IMR-90 (cell line): ENCODE data around the gene WDR62. TPM values are rescaled to one million over a fixed set of nuclear protein-coding genes. Genes with fewer than 3 reads are reported as not detected.

Experiments used
- ATAC-seq: fragments of 200-7000 bp; cut with Tn5 transposase; 2 replicates; pipeline ENCODE4 v1.9.1; 2020; ENCODE audit warnings: low read depth, mild to moderate bottlenecking, moderate library complexity
- BruUV-seq: library from RNA; stranded (reverse); fragments of 400-500 nt; replicated peaks from 2 replicates; lab custom pipeline; 2021; lab: Mats Ljungman, UMichigan
- CTCF ChIA-PET: fragments of 300-600 bp; formaldehyde crosslinking; extraction: SDS; loops from one replicate; lab custom pipeline; 2021; ENCODE audit warnings: antibody characterized with exemption; lab: Yijun Ruan, JAX
- POLR2A ChIA-PET: fragments of 300-600 bp; sonication (Branson Sonifier 250); formaldehyde crosslinking; loops from one replicate; lab custom pipeline; 2022; ENCODE audit warnings: antibody characterized with exemption; ENCODE audit not compliant: unreplicated experiment; lab: Charles Lee
- DNase-seq: peaks from one replicate; pipeline ENCODE4 v3.0.0; 2013
- H2AFZ ChIP-seq: replicated peaks from 2 replicates; pipeline ENCODE3; 2013; ENCODE audit warnings: low read length, mild to moderate bottlenecking; ENCODE audit not compliant: poor library complexity
- H2AK5ac ChIP-seq: 2 replicates; pipeline ENCODE4 v1.6.1; 2013; ENCODE audit warnings: low read depth, low read length, inconsistent platforms
- H2AK9ac ChIP-seq: replicated peaks from 2 replicates; pipeline ENCODE3; 2013; ENCODE audit warnings: mild to moderate bottlenecking, low read depth, low read length, moderate library complexity; ENCODE audit not compliant: poor library complexity
- H2BK120ac ChIP-seq: 2 replicates; pipeline ENCODE4 v1.6.1; 2013; ENCODE audit warnings: low read depth, low read length, inconsistent platforms
- H2BK15ac ChIP-seq: 3 replicates; pipeline ENCODE4 v1.6.1; 2013; ENCODE audit warnings: low read depth, low read length, inconsistent platforms
- H2BK20ac ChIP-seq: 2 replicates; pipeline ENCODE4 v1.6.1; 2013; ENCODE audit warnings: low read depth, mild to moderate bottlenecking, inconsistent platforms, low read length, moderate library complexity
- H2BK5ac ChIP-seq: 2 replicates; pipeline ENCODE4 v1.6.1; 2013; ENCODE audit warnings: mild to moderate bottlenecking, low read depth, low read length, inconsistent platforms; ENCODE audit not compliant: poor library complexity, severe bottlenecking
- H3K14ac ChIP-seq: replicated peaks from 2 replicates; pipeline ENCODE4 v1.6.1; 2013; ENCODE audit warnings: low read depth, low read length, inconsistent platforms
- H3K18ac ChIP-seq: 2 replicates; pipeline ENCODE4 v1.6.1; 2013; ENCODE audit warnings: low read depth, low read length, control low read depth
- H3K23ac ChIP-seq: 2 replicates; pipeline ENCODE4 v1.6.1; 2013; ENCODE audit warnings: low read depth, low read length, inconsistent platforms
- H3K27ac ChIP-seq: 2 replicates; pipeline ENCODE4 v1.5.1; 2013; ENCODE audit warnings: mild to moderate bottlenecking, control low read depth, low read length; ENCODE audit not compliant: insufficient read depth
- H3K27me3 ChIP-seq: 2 replicates; pipeline ENCODE4 v1.6.1; 2013; ENCODE audit warnings: low read length; ENCODE audit not compliant: control insufficient read depth, insufficient read depth
- H3K36me3 ChIP-seq: 2 replicates; pipeline ENCODE4 v1.6.1; 2013; ENCODE audit warnings: low read length, mixed read lengths; ENCODE audit not compliant: control insufficient read depth, insufficient read depth
- H3K4ac ChIP-seq: 2 replicates; pipeline ENCODE4 v1.6.1; 2013; ENCODE audit warnings: low read depth, low read length, inconsistent platforms
- H3K4me1 ChIP-seq: 2 replicates; pipeline ENCODE4 v1.6.1; 2013; ENCODE audit warnings: low read length, mixed read lengths; ENCODE audit not compliant: control insufficient read depth, insufficient read depth
- H3K4me2 ChIP-seq: 2 replicates; pipeline ENCODE4 v1.6.1; 2013; ENCODE audit warnings: low read depth, mild to moderate bottlenecking, control low read depth, low read length, moderate library complexity
- H3K4me3 ChIP-seq: 2 replicates; pipeline ENCODE4 v1.5.1; 2013; ENCODE audit warnings: low read depth, mild to moderate bottlenecking, control low read depth, low read length, moderate library complexity; ENCODE audit not compliant: insufficient read depth
- H3K56ac ChIP-seq: 2 replicates; pipeline ENCODE4 v1.6.1; 2013; ENCODE audit warnings: low read length, inconsistent platforms; ENCODE audit not compliant: insufficient read depth; ENCODE audit errors: extremely low read depth
- H3K79me1 ChIP-seq, 2 experiments: 2 replicates each; pipeline ENCODE4 v1.6.1; 2013; ENCODE audit warnings: low read length in 2 of 2, inconsistent platforms in 1 of 2, low read depth in 1 of 2
- H3K9ac ChIP-seq: 2 replicates; pipeline ENCODE4 v1.6.1; 2013; ENCODE audit warnings: low read depth, low read length, control low read depth
- H3K9me1 ChIP-seq: 2 replicates; pipeline ENCODE4 v1.6.1; 2013; ENCODE audit warnings: low read length, inconsistent platforms; ENCODE audit not compliant: insufficient read depth
- H3K9me3 ChIP-seq: 2 replicates; pipeline ENCODE4 v1.6.1; 2013; ENCODE audit warnings: low read length; ENCODE audit not compliant: control insufficient read depth, insufficient read depth
- H4K20me1 ChIP-seq: 2 replicates; pipeline ENCODE4 v1.6.1; 2013; ENCODE audit warnings: low read length, inconsistent platforms; ENCODE audit not compliant: insufficient read depth
- H4K5ac ChIP-seq: 2 replicates; pipeline ENCODE4 v1.6.1; 2013; ENCODE audit warnings: mild to moderate bottlenecking, low read depth, low read length, control low read depth
- H4K8ac ChIP-seq, 2 experiments: 2 replicates each; pipeline ENCODE4 v1.6.1; 2013; ENCODE audit warnings: low read depth in 2 of 2, low read length in 2 of 2, control low read depth in 1 of 2, inconsistent platforms in 1 of 2
- H4K91ac ChIP-seq: 2 replicates; pipeline ENCODE4 v1.6.1; 2013; ENCODE audit warnings: low read depth, low read length, inconsistent platforms; ENCODE audit not compliant: insufficient read depth
- BHLHE40 ChIP-seq: fragments of 150-350 bp; IDR thresholded peaks from 2 replicates; pipeline ENCODE4 v1.6.1; 2016; ENCODE audit warnings: mild to moderate bottlenecking, low read depth, low read length
- CEBPB ChIP-seq: IDR thresholded peaks from 2 replicates; pipeline ENCODE4 v1.6.1; 2012; ENCODE audit warnings: low read depth, low read length, improper control_type of control experiment
- CHD1 ChIP-seq: IDR thresholded peaks from 2 replicates; pipeline ENCODE4 v1.6.1; 2012; ENCODE audit warnings: low read depth, low read length, improper control_type of control experiment
- FOS ChIP-seq: fragments of 150-350 bp; IDR thresholded peaks from 2 replicates; pipeline ENCODE4 v1.6.1; 2016; ENCODE audit warnings: low read depth, low read length
- MAFK ChIP-seq: IDR thresholded peaks from 2 replicates; pipeline ENCODE4 v1.6.1; 2012; ENCODE audit warnings: low read depth, low read length, improper control_type of control experiment
- MAZ ChIP-seq: IDR thresholded peaks from 2 replicates; pipeline ENCODE4 v1.6.1; 2012; ENCODE audit warnings: low read depth, mild to moderate bottlenecking, low read length, improper control_type of control experiment, moderate library complexity, borderline replicate concordance
- MXI1 ChIP-seq: IDR thresholded peaks from 2 replicates; pipeline ENCODE4 v1.6.1; 2012; ENCODE audit warnings: low read depth, mild to moderate bottlenecking, low read length, moderate library complexity, borderline replicate concordance
- NFE2L2 ChIP-seq: fragments of 150-350 bp; IDR thresholded peaks from 2 replicates; pipeline ENCODE4 v1.6.1; 2016; ENCODE audit warnings: low read depth, mild to moderate bottlenecking, low read length
- POLR2A ChIP-seq: IDR thresholded peaks from 2 replicates; pipeline ENCODE4 v1.6.1; 2012; ENCODE audit warnings: mild to moderate bottlenecking, low read depth, low read length
- RAD21 ChIP-seq: IDR thresholded peaks from 2 replicates; pipeline ENCODE4 v1.6.1; 2012; ENCODE audit warnings: low read length, improper control_type of control experiment
- RCOR1 ChIP-seq: IDR thresholded peaks from 2 replicates; pipeline ENCODE4 v1.6.1; 2012; ENCODE audit warnings: mild to moderate bottlenecking, low read length, improper control_type of control experiment; ENCODE audit not compliant: insufficient replicate concordance
- RFX5 ChIP-seq: IDR thresholded peaks from 2 replicates; pipeline ENCODE4 v1.8.0; 2012; ENCODE audit warnings: low read depth, mild to moderate bottlenecking, low read length, moderate library complexity
- SMC3 ChIP-seq: fragments of 150-350 bp; IDR thresholded peaks from 2 replicates; pipeline ENCODE4 v1.6.1; 2016; ENCODE audit warnings: low read depth, mild to moderate bottlenecking, antibody characterized with exemption, low read length, moderate library complexity
- WGBS, 2 experiments: methylation state at CpG; one replicate each; pipeline versions ENCODE4 v1.1.5 to v1.1.7; 2013; ENCODE audit warnings: missing lambda C conversion rate in 2 of 2; ENCODE audit not compliant: insufficient read length in 1 of 2; ENCODE audit errors: extremely low coverage in 2 of 2; 5-methylcytosine and 5-hydroxymethylcytosine counted together
- dilution Hi-C: fragments of 300-500 bp; cut with HindIII; formaldehyde crosslinking; loops from one replicate; pipeline ENCODE4 v1.14.3; 2018; ENCODE audit warnings: low sequenced_read_pairs; ENCODE audit not compliant: unreplicated experiment
- in situ Hi-C: fragments of 300-500 bp; cut with MboI; formaldehyde crosslinking; loops from 3 replicates; pipeline ENCODE4 v1.14.3; 2019; ENCODE audit warnings: low sequenced_read_pairs, inconsistent platforms, mixed read lengths
- intact Hi-C: fragments of 100-400 bp; cut with micrococcal nuclease; formaldehyde crosslinking; loops from 2 replicates; pipeline ENCODE4 v1.10.0; 2022
- polyA plus RNA-seq, 3 experiments: library from polyadenylated mRNA; depleted of rRNA; stranded (reverse); fragments of >200 nt; gene quantifications; 2 replicates each; pipeline ENCODE4 v1.2.3, GENCODE V29; 2012; ENCODE audit warnings: low replicate concordance in 1 of 3
- total RNA-seq: library from RNA; depleted of rRNA; stranded (reverse); fragments of >200 nt; gene quantifications from 2 replicates; pipeline ENCODE4 v1.2.3, GENCODE V29; 2012
- TF ChIP-seq, protein P1 (sequence below): fragments of 150-350 bp; IDR thresholded peaks from 2 replicates; pipeline ENCODE4 v1.6.1; 2016; ENCODE audit warnings: low read depth, mild to moderate bottlenecking, low read length, moderate library complexity, borderline replicate concordance
- TF ChIP-seq, protein P2 (sequence below): conservative IDR thresholded peaks from 2 replicates; pipeline ENCODE4 v1.5.1; 2012; ENCODE audit warnings: mild to moderate bottlenecking, low read depth, low read length, improper control_type of control experiment
- TF ChIP-seq, protein P3 (sequence below): fragments of 150-350 bp; IDR thresholded peaks from 2 replicates; pipeline ENCODE4 v1.6.1; 2017; ENCODE audit warnings: mild to moderate bottlenecking, antibody characterized with exemption, low read length, low read depth

Gene WDR62
- total and polyA plus RNA-seq, 2 of the 4 experiments (the other 2 are of a cell fraction), result 4.5 to 7.0 TPM

DNA sequence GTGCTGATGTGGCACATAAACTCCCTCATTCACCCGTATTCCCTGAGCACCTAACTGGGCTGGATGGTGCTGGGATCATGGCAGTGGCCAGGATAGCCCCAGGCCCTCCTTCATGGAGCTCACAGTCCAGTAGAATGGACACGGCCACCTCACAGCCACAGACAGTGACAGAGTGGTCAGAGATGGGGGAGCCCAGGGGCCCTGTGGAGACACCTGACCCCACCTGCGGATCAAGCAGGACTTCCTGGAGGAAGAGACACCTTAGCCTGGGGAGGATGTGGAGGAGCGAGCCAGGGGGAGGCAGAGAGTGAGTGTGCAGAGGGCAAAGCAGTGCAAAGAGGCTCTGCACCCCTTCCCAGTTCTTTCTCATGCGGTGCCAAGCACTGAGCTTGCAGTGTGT is 35.1 kb downstream of the WDR62 start:
- Histone ChIP-seq H2BK20ac (no peak overlapping the region), H3K27me3 (no peaks in the 10 kb centered on the region), H3K4ac (no peak overlapping the region), H4K5ac (no peak overlapping the region), H2AK5ac (no peak overlapping the region), H3K14ac (no peak overlapping the region), H4K8ac (no peak overlapping the region), H3K23ac (no peak overlapping the region), H3K27ac (no peak overlapping the region), H2BK15ac (no peak overlapping the region), H3K79me1 (no peaks in the 10 kb centered on the region), H3K4me1 (no peaks in the 10 kb centered on the region), H2BK120ac (no peak overlapping the region), H2BK5ac (no peak overlapping the region), H3K9me1 (0 out of 2 replicates have a peak, but pooled peaks cover 6% of the 10 kb centered on the region), H2AK9ac (no peak overlapping the region), H3K9me3 (no peaks in the 10 kb centered on the region), H3K4me3 (no peak overlapping the region), H3K56ac (no peak overlapping the region), H3K9ac (no peak overlapping the region), H2AFZ (no peak overlapping the region), H4K20me1 (no peaks in the 10 kb centered on the region), H3K4me2 (no peak overlapping the region), H3K18ac (no peak overlapping the region), H4K91ac (no peak overlapping the region), H3K36me3 (peaks cover 18% of the 10 kb centered on the region)
- dilution Hi-C loops (no loop called here), intact Hi-C loops (no loop called here), in situ Hi-C loops (no loop called here)
- no CpG with 5 or more reads among the region's 5 CpGs for WGBS, 2 experiments
- DNase-seq (no peak), ATAC-seq (no peak)
- CTCF ChIA-PET, result no interaction called here
- POLR2A ChIA-PET, result no interaction called here
- TF ChIP-seq BHLHE40 (no peak), CHD1 (no peak), RFX5 (no peak), RCOR1 (no peak), NFE2L2 (no peak), MAFK (no peak), SMC3 (no peak), CEBPB (no peak), RAD21 (no peak), MXI1 (no peak), POLR2A (no peak), MAZ (no peak), FOS (no peak)
- TF ChIP-seq, protein P1, sequence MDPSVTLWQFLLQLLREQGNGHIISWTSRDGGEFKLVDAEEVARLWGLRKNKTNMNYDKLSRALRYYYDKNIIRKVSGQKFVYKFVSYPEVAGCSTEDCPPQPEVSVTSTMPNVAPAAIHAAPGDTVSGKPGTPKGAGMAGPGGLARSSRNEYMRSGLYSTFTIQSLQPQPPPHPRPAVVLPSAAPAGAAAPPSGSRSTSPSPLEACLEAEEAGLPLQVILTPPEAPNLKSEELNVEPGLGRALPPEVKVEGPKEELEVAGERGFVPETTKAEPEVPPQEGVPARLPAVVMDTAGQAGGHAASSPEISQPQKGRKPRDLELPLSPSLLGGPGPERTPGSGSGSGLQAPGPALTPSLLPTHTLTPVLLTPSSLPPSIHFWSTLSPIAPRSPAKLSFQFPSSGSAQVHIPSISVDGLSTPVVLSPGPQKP, result no peak
- TF ChIP-seq, protein P2, sequence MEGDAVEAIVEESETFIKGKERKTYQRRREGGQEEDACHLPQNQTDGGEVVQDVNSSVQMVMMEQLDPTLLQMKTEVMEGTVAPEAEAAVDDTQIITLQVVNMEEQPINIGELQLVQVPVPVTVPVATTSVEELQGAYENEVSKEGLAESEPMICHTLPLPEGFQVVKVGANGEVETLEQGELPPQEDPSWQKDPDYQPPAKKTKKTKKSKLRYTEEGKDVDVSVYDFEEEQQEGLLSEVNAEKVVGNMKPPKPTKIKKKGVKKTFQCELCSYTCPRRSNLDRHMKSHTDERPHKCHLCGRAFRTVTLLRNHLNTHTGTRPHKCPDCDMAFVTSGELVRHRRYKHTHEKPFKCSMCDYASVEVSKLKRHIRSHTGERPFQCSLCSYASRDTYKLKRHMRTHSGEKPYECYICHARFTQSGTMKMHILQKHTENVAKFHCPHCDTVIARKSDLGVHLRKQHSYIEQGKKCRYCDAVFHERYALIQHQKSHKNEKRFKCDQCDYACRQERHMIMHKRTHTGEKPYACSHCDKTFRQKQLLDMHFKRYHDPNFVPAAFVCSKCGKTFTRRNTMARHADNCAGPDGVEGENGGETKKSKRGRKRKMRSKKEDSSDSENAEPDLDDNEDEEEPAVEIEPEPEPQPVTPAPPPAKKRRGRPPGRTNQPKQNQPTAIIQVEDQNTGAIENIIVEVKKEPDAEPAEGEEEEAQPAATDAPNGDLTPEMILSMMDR, result no peak
- TF ChIP-seq, protein P3, sequence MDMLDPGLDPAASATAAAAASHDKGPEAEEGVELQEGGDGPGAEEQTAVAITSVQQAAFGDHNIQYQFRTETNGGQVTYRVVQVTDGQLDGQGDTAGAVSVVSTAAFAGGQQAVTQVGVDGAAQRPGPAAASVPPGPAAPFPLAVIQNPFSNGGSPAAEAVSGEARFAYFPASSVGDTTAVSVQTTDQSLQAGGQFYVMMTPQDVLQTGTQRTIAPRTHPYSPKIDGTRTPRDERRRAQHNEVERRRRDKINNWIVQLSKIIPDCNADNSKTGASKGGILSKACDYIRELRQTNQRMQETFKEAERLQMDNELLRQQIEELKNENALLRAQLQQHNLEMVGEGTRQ, result no peak
- no TSS peak for BruUV-seq
